Uterus (tissue), 2 donors: ENCODE results near the gene EEF2K.

Source experiments
- POLR2A ChIP-seq, 2 donors: fragments of 450-650 bp; IDR thresholded peaks; one replicate each; pipeline ENCODE4 v1.6.1; 2016; ENCODE audit warnings: antibody characterized with exemption in 2 of 2, mild to moderate bottlenecking in 1 of 2, moderate library complexity in 1 of 2
- TF ChIP-seq, protein P1 (sequence below), 4 experiments: fragments of 200-600 bp in 2 of 4; fragments of 450-650 bp in 2 of 4; sonication (generic) in 2 of 4; IDR thresholded peaks; one replicate each; pipeline ENCODE4 v1.5.1; 2016 to 2019; ENCODE audit warnings: antibody characterized with exemption in 4 of 4, mild to moderate bottlenecking in 2 of 4, moderate library complexity in 1 of 4

DNA sequence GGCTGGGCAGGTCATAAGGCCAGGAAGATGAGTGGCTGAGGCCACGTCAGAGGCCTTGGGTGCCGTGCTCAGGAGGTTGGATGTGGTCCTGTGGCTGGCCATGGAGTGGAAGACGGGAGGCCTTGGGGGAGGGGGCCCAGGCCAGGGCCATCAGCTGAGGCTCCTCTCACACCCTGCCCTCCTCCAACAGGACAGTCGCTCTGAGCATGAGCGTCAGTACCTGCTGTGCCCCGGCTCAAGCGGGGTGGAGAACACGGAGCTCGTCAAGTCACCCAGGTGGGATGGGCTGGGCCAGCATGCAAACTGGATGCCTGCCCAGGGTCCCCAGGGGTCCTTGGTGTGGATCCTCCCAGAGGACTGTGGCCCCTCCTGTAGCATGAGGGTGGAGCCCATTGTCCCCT is 110.3 kb downstream of the EEF2K start:
- TF ChIP-seq, protein P1, sequence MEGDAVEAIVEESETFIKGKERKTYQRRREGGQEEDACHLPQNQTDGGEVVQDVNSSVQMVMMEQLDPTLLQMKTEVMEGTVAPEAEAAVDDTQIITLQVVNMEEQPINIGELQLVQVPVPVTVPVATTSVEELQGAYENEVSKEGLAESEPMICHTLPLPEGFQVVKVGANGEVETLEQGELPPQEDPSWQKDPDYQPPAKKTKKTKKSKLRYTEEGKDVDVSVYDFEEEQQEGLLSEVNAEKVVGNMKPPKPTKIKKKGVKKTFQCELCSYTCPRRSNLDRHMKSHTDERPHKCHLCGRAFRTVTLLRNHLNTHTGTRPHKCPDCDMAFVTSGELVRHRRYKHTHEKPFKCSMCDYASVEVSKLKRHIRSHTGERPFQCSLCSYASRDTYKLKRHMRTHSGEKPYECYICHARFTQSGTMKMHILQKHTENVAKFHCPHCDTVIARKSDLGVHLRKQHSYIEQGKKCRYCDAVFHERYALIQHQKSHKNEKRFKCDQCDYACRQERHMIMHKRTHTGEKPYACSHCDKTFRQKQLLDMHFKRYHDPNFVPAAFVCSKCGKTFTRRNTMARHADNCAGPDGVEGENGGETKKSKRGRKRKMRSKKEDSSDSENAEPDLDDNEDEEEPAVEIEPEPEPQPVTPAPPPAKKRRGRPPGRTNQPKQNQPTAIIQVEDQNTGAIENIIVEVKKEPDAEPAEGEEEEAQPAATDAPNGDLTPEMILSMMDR (IDR thresholded peaks at IDR 0.05): no peak
- TF ChIP-seq POLR2A (IDR thresholded peaks at IDR 0.05): no peak
